GM12878 (cell line): ENCODE data around the gene ADAMTS6. TPM values are rescaled to one million over a fixed set of nuclear protein-coding genes. Genes with fewer than 3 reads are reported as not detected.

Experiments used
- ATAC-seq: fragments of 200-7000 bp; cut with Tn5 transposase; 3 replicates; pipeline ENCODE4 v1.9.1; 2020; ENCODE audit warnings: mild to moderate bottlenecking, moderate library complexity
- BruUV-seq: library from RNA; stranded (reverse); fragments of 400-500 nt; replicated peaks from 2 replicates; lab custom pipeline; 2021; lab: Mats Ljungman, UMichigan
- CTCF ChIA-PET: fragments of 300-600 bp; sonication (Branson Sonifier 250); formaldehyde crosslinking; extraction: SDS; loops from one replicate; lab custom pipeline; 2021; ENCODE audit warnings: inconsistent platforms; lab: Yijun Ruan, JAX
- POLR2A ChIA-PET: fragments of 350-600 bp; formaldehyde crosslinking; extraction: SDS; loops from one replicate; lab custom pipeline; 2021; ENCODE audit warnings: inconsistent platforms; lab: Charles Lee
- RAD21 ChIA-PET: fragments of 300-600 bp; sonication (Branson Sonifier 250); formaldehyde crosslinking; loops from one replicate; lab custom pipeline; 2023; ENCODE audit warnings: antibody characterized with exemption; ENCODE audit not compliant: unreplicated experiment; lab: Charles Lee
- SMC1A ChIA-PET: fragments of 300-600 bp; sonication (Branson Sonifier 250); formaldehyde crosslinking; loops from one replicate; lab custom pipeline; 2023; ENCODE audit not compliant: unreplicated experiment, uncharacterized antibody; lab: Charles Lee
- DNase-seq: peaks from one replicate; pipeline ENCODE4 v3.0.0-alpha.2; 2011; ENCODE audit warnings: low read depth, low spot score
- FAIRE-seq: peaks from 3 replicates; lab custom pipeline; 2011; peaks lifted over from hg19 to GRCh38; lab: Jason Lieb, UNC
- H2AFZ ChIP-seq: 2 replicates; pipeline ENCODE4 v1.6.0; 2011; ENCODE audit warnings: low read depth, low read length, control low read depth; ENCODE audit not compliant: control insufficient read depth
- H3K27ac ChIP-seq: 2 replicates; pipeline ENCODE4 v1.5.1; 2011; ENCODE audit warnings: control low read depth; ENCODE audit not compliant: control insufficient read depth, insufficient read depth
- H3K27me3 ChIP-seq, 2 experiments: replicated peaks in 1 of 2; 2 replicates each; pipeline versions ENCODE4 v1.6.0 to v1.6.1; 2011; ENCODE audit warnings: low read length in 1 of 2; ENCODE audit not compliant: control insufficient read depth in 2 of 2, insufficient read depth in 2 of 2
- H3K36me3 ChIP-seq, 2 experiments: 2 replicates each; pipeline ENCODE4 v1.5.1; 2011; ENCODE audit warnings: low read length in 1 of 2; ENCODE audit not compliant: control insufficient read depth in 2 of 2, insufficient read depth in 2 of 2
- H3K4me1 ChIP-seq: 2 replicates; pipeline ENCODE4 v1.6.1; 2011; ENCODE audit warnings: mild to moderate bottlenecking, low read length, moderate library complexity, mixed read lengths; ENCODE audit not compliant: control insufficient read depth, insufficient read depth
- H3K4me2 ChIP-seq: 2 replicates; pipeline ENCODE4 v1.6.0; 2011; ENCODE audit warnings: control low read depth; ENCODE audit not compliant: control insufficient read depth, insufficient read depth
- H3K4me3 ChIP-seq: fragments of 200-600 bp; sonication (generic); 2 replicates; pipeline ENCODE4 v1.5.1; 2016
- H3K79me2 ChIP-seq: 2 replicates; pipeline ENCODE4 v1.6.0; 2011; ENCODE audit warnings: low read length; ENCODE audit not compliant: control insufficient read depth, insufficient read depth
- H3K9ac ChIP-seq: 2 replicates; pipeline ENCODE4 v1.8.0; 2011; ENCODE audit warnings: low read length, control low read depth, mixed read lengths; ENCODE audit not compliant: control insufficient read depth, insufficient read depth
- H3K9me3 ChIP-seq: replicated peaks from 3 replicates; pipeline ENCODE4 v1.5.1; 2011; ENCODE audit warnings: mild to moderate bottlenecking, low read length; ENCODE audit not compliant: control insufficient read depth, insufficient read depth
- H4K20me1 ChIP-seq: 2 replicates; pipeline ENCODE4 v1.6.0; 2011; ENCODE audit not compliant: control insufficient read depth, insufficient read depth
- BHLHE40 ChIP-seq, 2 experiments: fragments of 450-650 bp in 1 of 2; IDR thresholded peaks; 2 replicates each; pipeline ENCODE4 v1.6.1; 2011 to 2017; ENCODE audit warnings: low read depth in 2 of 2, borderline replicate concordance in 1 of 2, improper control_type of control experiment in 1 of 2, low read length in 1 of 2, mild to moderate bottlenecking in 1 of 2
- CREB1 ChIP-seq: IDR thresholded peaks from 2 replicates; pipeline ENCODE4 v1.6.1; 2012; ENCODE audit warnings: low read depth, mild to moderate bottlenecking, inconsistent platforms
- GABPA ChIP-seq: IDR thresholded peaks from 2 replicates; pipeline ENCODE4 v1.6.1; 2014; ENCODE audit warnings: antibody characterized with exemption, low read depth, mild to moderate bottlenecking, inconsistent platforms
- POLR2AphosphoS2 ChIP-seq: IDR thresholded peaks from 2 replicates; pipeline ENCODE4 v1.6.1; 2011; ENCODE audit warnings: low read depth, mild to moderate bottlenecking, low read length, improper control_type of control experiment, moderate library complexity
- SPI1 ChIP-seq: IDR thresholded peaks from 2 replicates; pipeline ENCODE4 v1.6.1; 2011; ENCODE audit warnings: low read depth, mild to moderate bottlenecking, low read length, moderate library complexity, borderline replicate concordance; ENCODE audit not compliant: insufficient read depth
- SRF ChIP-seq, 2 experiments: IDR thresholded peaks; 2 replicates each; pipeline ENCODE4 v1.6.1; 2011; ENCODE audit warnings: low read depth in 2 of 2, low read length in 2 of 2, mild to moderate bottlenecking in 1 of 2, moderate library complexity in 1 of 2
- ZBED1 ChIP-seq: IDR thresholded peaks from 2 replicates; pipeline ENCODE4 v1.6.1; 2016; ENCODE audit warnings: borderline replicate concordance
- in situ Hi-C: fragments of 300-500 bp; cut with MboI; formaldehyde crosslinking; loops from 9 replicates; pipeline ENCODE4 v1.14.3; 2018; ENCODE audit warnings: mixed read lengths
- intact Hi-C: fragments of 100-400 bp; cut with micrococcal nuclease; formaldehyde crosslinking; loops from one replicate; pipeline ENCODE4 v1.14.2; 2022; ENCODE audit not compliant: unreplicated experiment
- polyA plus RNA-seq, 11 experiments: library from polyadenylated mRNA; depleted of rRNA in 4 of 11; unstranded in 6 of 11; stranded (reverse) in 5 of 11; fragments of >200 nt; fragmentation: Nextera tagmentation in 4 of 11; fragmentation: Illumina TruSeq in 1 of 11; extraction: Ambion mirVana in 4 of 11; extraction: Trizol in 1 of 11; gene quantifications; 1 replicate in 1 of 11; 2 replicates in 10 of 11; pipeline versions ENCODE4 v1.2.1 to v1.2.3, GENCODE V29; 2011 to 2016; ENCODE audit warnings: inconsistent platforms in 2 of 11, missing spikeins in 2 of 11, low read depth in 1 of 11
- total RNA-seq, 4 experiments: library from RNA; depleted of rRNA in 3 of 4; stranded (reverse); fragments of >200 nt in 3 of 4; fragmentation: Illumina TruSeq in 1 of 4; extraction: Trizol in 1 of 4; gene quantifications; 2 replicates each; pipeline versions ENCODE4 v1.2.1 to v1.2.3, GENCODE V29; 2013 to 2021
- TF ChIP-seq, protein P1 (sequence below): IDR thresholded peaks from 2 replicates; pipeline ENCODE4 v1.6.1; 2012; ENCODE audit warnings: low read depth, low read length, improper control_type of control experiment
- TF ChIP-seq, protein P2 (sequence below): IDR thresholded peaks from 2 replicates; pipeline ENCODE4 v1.6.1; 2012; ENCODE audit warnings: low read depth, low read length, improper control_type of control experiment
- TF ChIP-seq, protein P3 (sequence below): fragments of 450-650 bp; formaldehyde crosslinking; IDR thresholded peaks from 2 replicates; pipeline ENCODE4 v1.5.0; 2022; ENCODE audit warnings: mild to moderate bottlenecking, missing genetic modification characterization

The ADAMTS6 gene
- total and polyA plus RNA-seq, 10 of the 15 experiments (the other 5 are each of a cell fraction or from before 2014, with no cell fraction given): 1.1 to 12.3 (median 6.5) TPM

DNA sequence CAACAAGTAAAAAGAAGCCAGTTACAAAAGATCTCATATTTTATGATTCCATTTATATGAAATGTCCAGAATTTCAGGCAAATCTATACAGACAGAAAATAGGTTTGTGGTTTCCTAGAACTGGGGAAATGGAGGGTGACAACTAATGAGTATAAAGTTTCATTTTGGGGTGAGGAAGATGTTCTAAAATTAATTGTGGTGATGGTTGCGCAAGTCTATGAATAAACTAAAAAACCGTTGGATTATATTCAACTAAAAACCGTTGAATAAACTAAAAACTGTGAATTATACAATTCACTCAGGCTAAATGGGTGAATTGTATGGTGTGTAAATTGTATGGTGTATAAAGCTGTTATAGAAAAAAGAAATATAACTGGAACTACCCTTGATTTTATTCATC, 47.6 kb downstream of the ADAMTS6 start (continued):
- TF ChIP-seq GABPA (no peak), SRF (IDR thresholded peaks at IDR 0.05; ENCODE audit: low read depth in 2 of 2, low read length in 2 of 2) (no peak)
- TF ChIP-seq, protein P1, sequence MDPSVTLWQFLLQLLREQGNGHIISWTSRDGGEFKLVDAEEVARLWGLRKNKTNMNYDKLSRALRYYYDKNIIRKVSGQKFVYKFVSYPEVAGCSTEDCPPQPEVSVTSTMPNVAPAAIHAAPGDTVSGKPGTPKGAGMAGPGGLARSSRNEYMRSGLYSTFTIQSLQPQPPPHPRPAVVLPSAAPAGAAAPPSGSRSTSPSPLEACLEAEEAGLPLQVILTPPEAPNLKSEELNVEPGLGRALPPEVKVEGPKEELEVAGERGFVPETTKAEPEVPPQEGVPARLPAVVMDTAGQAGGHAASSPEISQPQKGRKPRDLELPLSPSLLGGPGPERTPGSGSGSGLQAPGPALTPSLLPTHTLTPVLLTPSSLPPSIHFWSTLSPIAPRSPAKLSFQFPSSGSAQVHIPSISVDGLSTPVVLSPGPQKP: no peak

DNA sequence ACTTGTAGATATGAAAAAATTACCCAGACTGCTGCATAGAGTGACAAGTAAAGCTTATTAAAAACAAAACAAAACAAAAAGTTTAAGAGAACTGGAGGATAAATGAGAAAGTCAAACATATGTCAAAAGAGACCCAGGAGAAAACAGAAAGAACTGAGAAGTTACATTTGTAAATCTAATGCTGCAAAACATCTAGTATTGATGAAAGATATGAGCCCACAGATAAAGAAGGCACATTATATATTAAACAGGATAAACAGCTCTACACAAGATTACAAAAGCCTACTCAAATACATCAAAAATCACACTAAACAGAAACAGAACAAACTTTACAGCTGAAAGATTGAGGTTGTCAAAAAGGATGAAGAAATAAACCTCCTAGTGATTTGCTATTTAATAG, 55.1 kb downstream of the ADAMTS6 start:
- Histone ChIP-seq H3K4me3 (no peak overlapping the region), H3K9ac (no peak overlapping the region), H3K27me3 (no peaks in the 10 kb centered on the region), H3K36me3 (no peaks in the 10 kb centered on the region), H3K27ac (no peak overlapping the region), H3K4me2 (no peak overlapping the region), H2AFZ (no peak overlapping the region)
- ChIA-PET CTCF (interaction anchor here (0.7 to 1.4 kb wide), 3 partner anchors 9 to 57 kb away, joined by 3 to 4 read pairs (median 3); no protein-coding TSS in a partner anchor), POLR2A (no interaction called here), RAD21 (interaction anchor here (1.2 kb wide), 1 partner anchor 57 kb away, joined by 4 read pairs; no protein-coding TSS in a partner anchor)
- no peak for ATAC-seq
- intact Hi-C loops: loop anchor here (2.0 to 10.0 kb wide), 2 partner anchors 14 to 58 kb away; partner anchors contain the start of gene ADAMTS6
- TF ChIP-seq, protein P2, sequence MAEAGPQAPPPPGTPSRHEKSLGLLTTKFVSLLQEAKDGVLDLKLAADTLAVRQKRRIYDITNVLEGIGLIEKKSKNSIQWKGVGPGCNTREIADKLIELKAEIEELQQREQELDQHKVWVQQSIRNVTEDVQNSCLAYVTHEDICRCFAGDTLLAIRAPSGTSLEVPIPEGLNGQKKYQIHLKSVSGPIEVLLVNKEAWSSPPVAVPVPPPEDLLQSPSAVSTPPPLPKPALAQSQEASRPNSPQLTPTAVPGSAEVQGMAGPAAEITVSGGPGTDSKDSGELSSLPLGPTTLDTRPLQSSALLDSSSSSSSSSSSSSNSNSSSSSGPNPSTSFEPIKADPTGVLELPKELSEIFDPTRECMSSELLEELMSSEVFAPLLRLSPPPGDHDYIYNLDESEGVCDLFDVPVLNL: no peak
- no peak for TF ChIP-seq POLR2AphosphoS2
- no peak for TF ChIP-seq SPI1
- TF ChIP-seq, protein P3, sequence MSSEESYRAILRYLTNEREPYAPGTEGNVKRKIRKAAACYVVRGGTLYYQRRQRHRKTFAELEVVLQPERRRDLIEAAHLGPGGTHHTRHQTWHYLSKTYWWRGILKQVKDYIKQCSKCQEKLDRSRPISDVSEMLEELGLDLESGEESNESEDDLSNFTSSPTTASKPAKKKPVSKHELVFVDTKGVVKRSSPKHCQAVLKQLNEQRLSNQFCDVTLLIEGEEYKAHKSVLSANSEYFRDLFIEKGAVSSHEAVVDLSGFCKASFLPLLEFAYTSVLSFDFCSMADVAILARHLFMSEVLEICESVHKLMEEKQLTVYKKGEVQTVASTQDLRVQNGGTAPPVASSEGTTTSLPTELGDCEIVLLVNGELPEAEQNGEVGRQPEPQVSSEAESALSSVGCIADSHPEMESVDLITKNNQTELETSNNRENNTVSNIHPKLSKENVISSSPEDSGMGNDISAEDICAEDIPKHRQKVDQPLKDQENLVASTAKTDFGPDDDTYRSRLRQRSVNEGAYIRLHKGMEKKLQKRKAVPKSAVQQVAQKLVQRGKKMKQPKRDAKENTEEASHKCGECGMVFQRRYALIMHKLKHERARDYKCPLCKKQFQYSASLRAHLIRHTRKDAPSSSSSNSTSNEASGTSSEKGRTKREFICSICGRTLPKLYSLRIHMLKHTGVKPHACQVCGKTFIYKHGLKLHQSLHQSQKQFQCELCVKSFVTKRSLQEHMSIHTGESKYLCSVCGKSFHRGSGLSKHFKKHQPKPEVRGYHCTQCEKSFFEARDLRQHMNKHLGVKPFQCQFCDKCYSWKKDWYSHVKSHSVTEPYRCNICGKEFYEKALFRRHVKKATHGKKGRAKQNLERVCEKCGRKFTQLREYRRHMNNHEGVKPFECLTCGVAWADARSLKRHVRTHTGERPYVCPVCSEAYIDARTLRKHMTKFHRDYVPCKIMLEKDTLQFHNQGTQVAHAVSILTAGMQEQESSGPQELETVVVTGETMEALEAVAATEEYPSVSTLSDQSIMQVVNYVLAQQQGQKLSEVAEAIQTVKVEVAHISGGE (CRISPR knock-in tag): no peak
- TF ChIP-seq ZBED1: no peak
- TF ChIP-seq BHLHE40 (IDR thresholded peaks at IDR 0.05; ENCODE audit: borderline replicate concordance in 1 of 2, low read depth in 2 of 2, low read length in 1 of 2): no peak
- no peak for TF ChIP-seq CREB1
- TF ChIP-seq, all 136 proteins: peak for 0
- Histone ChIP-seq H3K4me1 (no peaks in the 10 kb centered on the region), H3K79me2 (no peaks in the 10 kb centered on the region), H4K20me1 (no peaks in the 10 kb centered on the region), H3K9me3 (no peaks in the 10 kb centered on the region)
- DNase-seq (no peak), FAIRE-seq (no peak)
- no TSS peak for BruUV-seq
- in situ Hi-C loops: no loop called here
- SMC1A ChIA-PET: interaction anchor here (0.9 kb wide), 1 partner anchor 146 kb away, joined by 3 read pairs; no protein-coding TSS in a partner anchor
